ENCODE measurements around the gene KCTD7. TPM values are rescaled to one million over a fixed set of nuclear protein-coding genes. Genes with fewer than 3 reads are reported as not detected.

KCTD7 gene
- total and polyA plus RNA-seq, 2 of the 13 experiments (the other 11 are each of a cell fraction or from before 2014, with no cell fraction given) = 7.3 to 13.5 TPM

DNA sequence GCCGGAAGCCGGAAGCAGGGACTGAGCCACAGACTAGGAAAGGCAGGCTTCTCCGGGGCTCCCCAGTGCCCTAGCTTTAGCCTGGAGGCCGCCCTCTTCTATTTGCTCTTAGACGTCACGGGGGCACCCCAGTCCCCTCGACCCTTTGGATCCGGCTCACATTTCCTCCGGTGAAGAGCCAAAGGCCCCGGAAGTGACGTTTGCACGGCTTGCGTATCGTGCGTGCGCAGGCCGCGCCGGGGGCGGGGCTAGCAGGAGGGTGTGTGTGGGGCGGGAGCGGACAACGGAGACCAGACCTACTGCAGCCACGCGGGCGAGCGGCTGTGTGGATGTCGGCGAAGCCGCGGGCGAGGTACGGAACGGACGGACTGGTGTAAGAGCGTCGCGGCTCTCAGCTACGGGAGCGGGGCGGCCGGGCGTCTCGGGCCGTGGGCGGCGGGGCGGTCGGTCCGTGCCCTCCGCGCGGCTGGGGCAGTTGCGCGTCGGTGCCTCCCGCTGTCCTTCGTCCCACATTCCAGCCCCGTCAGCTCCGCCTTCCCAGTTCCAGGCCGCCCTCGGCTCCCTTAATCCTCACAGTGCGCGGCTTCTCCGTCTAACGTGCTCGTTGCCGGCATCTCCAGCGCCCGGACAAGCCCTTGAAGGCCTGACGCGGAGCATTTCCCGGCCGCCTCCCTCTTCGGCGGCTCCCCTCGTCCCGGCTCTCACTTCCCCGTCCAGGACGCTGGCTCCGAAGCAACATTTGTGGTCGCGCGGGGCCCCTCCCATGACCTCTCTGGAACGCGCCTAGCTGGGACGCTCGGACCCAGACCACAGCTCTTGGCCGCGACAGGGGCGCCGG is 25.8 kb downstream of the KCTD7 start (continued):
- TF ChIP-seq, protein P1, sequence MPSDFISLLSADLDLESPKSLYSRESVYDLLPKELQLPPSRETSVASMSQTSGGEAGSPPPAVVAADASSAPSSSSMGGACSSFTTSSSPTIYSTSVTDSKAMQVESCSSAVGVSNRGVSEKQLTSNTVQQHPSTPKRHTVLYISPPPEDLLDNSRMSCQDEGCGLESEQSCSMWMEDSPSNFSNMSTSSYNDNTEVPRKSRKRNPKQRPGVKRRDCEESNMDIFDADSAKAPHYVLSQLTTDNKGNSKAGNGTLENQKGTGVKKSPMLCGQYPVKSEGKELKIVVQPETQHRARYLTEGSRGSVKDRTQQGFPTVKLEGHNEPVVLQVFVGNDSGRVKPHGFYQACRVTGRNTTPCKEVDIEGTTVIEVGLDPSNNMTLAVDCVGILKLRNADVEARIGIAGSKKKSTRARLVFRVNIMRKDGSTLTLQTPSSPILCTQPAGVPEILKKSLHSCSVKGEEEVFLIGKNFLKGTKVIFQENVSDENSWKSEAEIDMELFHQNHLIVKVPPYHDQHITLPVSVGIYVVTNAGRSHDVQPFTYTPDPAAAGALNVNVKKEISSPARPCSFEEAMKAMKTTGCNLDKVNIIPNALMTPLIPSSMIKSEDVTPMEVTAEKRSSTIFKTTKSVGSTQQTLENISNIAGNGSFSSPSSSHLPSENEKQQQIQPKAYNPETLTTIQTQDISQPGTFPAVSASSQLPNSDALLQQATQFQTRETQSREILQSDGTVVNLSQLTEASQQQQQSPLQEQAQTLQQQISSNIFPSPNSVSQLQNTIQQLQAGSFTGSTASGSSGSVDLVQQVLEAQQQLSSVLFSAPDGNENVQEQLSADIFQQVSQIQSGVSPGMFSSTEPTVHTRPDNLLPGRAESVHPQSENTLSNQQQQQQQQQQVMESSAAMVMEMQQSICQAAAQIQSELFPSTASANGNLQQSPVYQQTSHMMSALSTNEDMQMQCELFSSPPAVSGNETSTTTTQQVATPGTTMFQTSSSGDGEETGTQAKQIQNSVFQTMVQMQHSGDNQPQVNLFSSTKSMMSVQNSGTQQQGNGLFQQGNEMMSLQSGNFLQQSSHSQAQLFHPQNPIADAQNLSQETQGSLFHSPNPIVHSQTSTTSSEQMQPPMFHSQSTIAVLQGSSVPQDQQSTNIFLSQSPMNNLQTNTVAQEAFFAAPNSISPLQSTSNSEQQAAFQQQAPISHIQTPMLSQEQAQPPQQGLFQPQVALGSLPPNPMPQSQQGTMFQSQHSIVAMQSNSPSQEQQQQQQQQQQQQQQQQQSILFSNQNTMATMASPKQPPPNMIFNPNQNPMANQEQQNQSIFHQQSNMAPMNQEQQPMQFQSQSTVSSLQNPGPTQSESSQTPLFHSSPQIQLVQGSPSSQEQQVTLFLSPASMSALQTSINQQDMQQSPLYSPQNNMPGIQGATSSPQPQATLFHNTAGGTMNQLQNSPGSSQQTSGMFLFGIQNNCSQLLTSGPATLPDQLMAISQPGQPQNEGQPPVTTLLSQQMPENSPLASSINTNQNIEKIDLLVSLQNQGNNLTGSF (CRISPR knock-in tag; IDR thresholded peaks at IDR 0.05) = peak; percentile 87
- TF ChIP-seq ZNF543 (CRISPR knock-in tag; IDR thresholded peaks at IDR 0.05) = peak; percentile 68; the same call in 1 of the 2 replicates
- peak; percentile 86 for TF ChIP-seq ZNF276 (CRISPR knock-in tag; IDR thresholded peaks at IDR 0.05; ENCODE audit: low read depth)
- no peak for TF ChIP-seq NR3C1 (CRISPR knock-in tag; IDR thresholded peaks at IDR 0.05)
- TF ChIP-seq TOE1 (CRISPR knock-in tag; IDR thresholded peaks at IDR 0.05) = peak; percentile 87
- TF ChIP-seq ZNF740 (CRISPR knock-in tag; IDR thresholded peaks at IDR 0.05) = no peak; the same call in 1 of the 2 replicates
- TF ChIP-seq FOXO1 (CRISPR knock-in tag; IDR thresholded peaks at IDR 0.05) = peak; percentile 63
- TF ChIP-seq ZNF432 (CRISPR knock-in tag; IDR thresholded peaks at IDR 0.05; ENCODE audit: borderline replicate concordance) = peak; percentile 79; the same call in 1 of the 2 replicates
- TF ChIP-seq IKZF5 (CRISPR knock-in tag; IDR thresholded peaks at IDR 0.05) = peak; percentile 90
- TF ChIP-seq, protein P2, sequence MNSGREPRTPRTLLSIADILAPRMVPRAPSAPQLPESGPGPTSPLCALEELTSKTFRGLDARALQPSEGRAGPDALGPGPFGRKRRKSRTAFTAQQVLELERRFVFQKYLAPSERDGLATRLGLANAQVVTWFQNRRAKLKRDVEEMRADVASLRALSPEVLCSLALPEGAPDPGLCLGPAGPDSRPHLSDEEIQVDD (CRISPR knock-in tag; IDR thresholded peaks at IDR 0.05; ENCODE audit: borderline replicate concordance) = peak; percentile 86
- TF ChIP-seq ZNF563 (CRISPR knock-in tag; IDR thresholded peaks at IDR 0.05) = peak; percentile 86; the same call in 1 of the 2 replicates
- TF ChIP-seq, protein P3, sequence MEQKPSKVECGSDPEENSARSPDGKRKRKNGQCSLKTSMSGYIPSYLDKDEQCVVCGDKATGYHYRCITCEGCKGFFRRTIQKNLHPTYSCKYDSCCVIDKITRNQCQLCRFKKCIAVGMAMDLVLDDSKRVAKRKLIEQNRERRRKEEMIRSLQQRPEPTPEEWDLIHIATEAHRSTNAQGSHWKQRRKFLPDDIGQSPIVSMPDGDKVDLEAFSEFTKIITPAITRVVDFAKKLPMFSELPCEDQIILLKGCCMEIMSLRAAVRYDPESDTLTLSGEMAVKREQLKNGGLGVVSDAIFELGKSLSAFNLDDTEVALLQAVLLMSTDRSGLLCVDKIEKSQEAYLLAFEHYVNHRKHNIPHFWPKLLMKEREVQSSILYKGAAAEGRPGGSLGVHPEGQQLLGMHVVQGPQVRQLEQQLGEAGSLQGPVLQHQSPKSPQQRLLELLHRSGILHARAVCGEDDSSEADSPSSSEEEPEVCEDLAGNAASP (CRISPR knock-in tag; IDR thresholded peaks at IDR 0.05; ENCODE audit: borderline replicate concordance) = peak; percentile 64
- 0 out of 2 replicates have a peak, but pooled peaks have one; percentile 82 for TF ChIP-seq ZBTB20 (CRISPR knock-in tag; IDR thresholded peaks at IDR 0.05; ENCODE audit: borderline replicate concordance, low read depth)
- peak; percentile 71; the same call in 1 of the 2 replicates for TF ChIP-seq SOX5 (CRISPR knock-in tag; IDR thresholded peaks at IDR 0.05; ENCODE audit: borderline replicate concordance)
- no peak for TF ChIP-seq GRHL1 (CRISPR knock-in tag; conservative IDR thresholded peaks at IDR 0.05)

All from HepG2 (cell line).